Smooth muscle cell (in vitro differentiated cells): ENCODE data around the gene WNT1. TPM values are rescaled to one million over a fixed set of nuclear protein-coding genes. Genes with fewer than 3 reads are reported as not detected.

Experiments used
- DNase-seq: peaks from one replicate; lab custom pipeline; 2025; ENCODE audit not compliant: unreplicated experiment; lab: John Stamatoyannopoulos, UW
- H2AFZ ChIP-seq: fragments of 200-600 bp; sonication (generic); 2 replicates; pipeline ENCODE4 v1.6.0; 2016; ENCODE audit warnings: antibody characterized with exemption, low read depth, mild to moderate bottlenecking
- H3F3A ChIP-seq: fragments of 200-600 bp; sonication (generic); 2 replicates; pipeline ENCODE4 v1.6.0; 2017; ENCODE audit warnings: antibody characterized with exemption, low read depth
- H3K27ac ChIP-seq: fragments of 200-600 bp; sonication (generic); 2 replicates; pipeline ENCODE4 v1.5.1; 2016; ENCODE audit warnings: low read depth, mild to moderate bottlenecking
- H3K27me3 ChIP-seq: fragments of 200-600 bp; sonication (generic); 2 replicates; pipeline ENCODE4 v1.6.1; 2016; ENCODE audit warnings: low read depth, mild to moderate bottlenecking
- H3K36me3 ChIP-seq: fragments of 200-600 bp; sonication (generic); 2 replicates; pipeline ENCODE4 v1.5.1; 2016; ENCODE audit warnings: low read depth
- H3K4me1 ChIP-seq: fragments of 200-600 bp; sonication (generic); 2 replicates; pipeline ENCODE4 v1.5.1; 2016; ENCODE audit warnings: low read depth
- H3K4me2 ChIP-seq: fragments of 200-600 bp; sonication (generic); 2 replicates; pipeline ENCODE4 v1.6.0; 2016; ENCODE audit warnings: mild to moderate bottlenecking
- H3K4me3 ChIP-seq: fragments of 200-600 bp; sonication (generic); 2 replicates; pipeline ENCODE4 v1.5.1; 2016; ENCODE audit warnings: mild to moderate bottlenecking
- H3K79me2 ChIP-seq: fragments of 200-600 bp; sonication (generic); 2 replicates; pipeline ENCODE4 v1.6.0; 2016; ENCODE audit warnings: low read depth, mild to moderate bottlenecking
- H3K9ac ChIP-seq: fragments of 200-600 bp; sonication (generic); 2 replicates; pipeline ENCODE4 v1.6.0; 2016; ENCODE audit warnings: low read depth
- H3K9me3 ChIP-seq: fragments of 200-600 bp; sonication (generic); replicated peaks from 2 replicates; pipeline ENCODE4 v1.5.1; 2016; ENCODE audit warnings: low read depth
- H4K20me1 ChIP-seq: fragments of 200-600 bp; sonication (generic); 2 replicates; pipeline ENCODE4 v1.6.0; 2016; ENCODE audit warnings: low read depth
- WGBS: methylation state at CpG from one replicate; pipeline ENCODE4 v1.1.7; 2016; ENCODE audit warnings: low lambda C conversion rate; 5-methylcytosine and 5-hydroxymethylcytosine counted together
- polyA plus RNA-seq: library from polyadenylated mRNA; unstranded; fragments of >200 nt; fragmentation: Nextera tagmentation; extraction: Ambion mirVana; gene quantifications from 2 replicates; pipeline ENCODE4 v1.2.1, GENCODE V29; 2016
- total RNA-seq: library from RNA; depleted of rRNA; stranded (reverse); fragments of >200 nt; gene quantifications from 2 replicates; pipeline ENCODE4 v1.2.3, GENCODE V29; 2014
- TF ChIP-seq, protein P1 (sequence below): fragments of 200-600 bp; sonication (generic); IDR thresholded peaks from 2 replicates; pipeline ENCODE4 v1.5.1; 2017; ENCODE audit warnings: borderline replicate concordance, mild to moderate bottlenecking, antibody characterized with exemption; ENCODE audit not compliant: insufficient read depth, poor library complexity, severe bottlenecking

The WNT1 gene
- total and polyA plus RNA-seq, 2 experiments from 2014 or later, result not detected

DNA sequence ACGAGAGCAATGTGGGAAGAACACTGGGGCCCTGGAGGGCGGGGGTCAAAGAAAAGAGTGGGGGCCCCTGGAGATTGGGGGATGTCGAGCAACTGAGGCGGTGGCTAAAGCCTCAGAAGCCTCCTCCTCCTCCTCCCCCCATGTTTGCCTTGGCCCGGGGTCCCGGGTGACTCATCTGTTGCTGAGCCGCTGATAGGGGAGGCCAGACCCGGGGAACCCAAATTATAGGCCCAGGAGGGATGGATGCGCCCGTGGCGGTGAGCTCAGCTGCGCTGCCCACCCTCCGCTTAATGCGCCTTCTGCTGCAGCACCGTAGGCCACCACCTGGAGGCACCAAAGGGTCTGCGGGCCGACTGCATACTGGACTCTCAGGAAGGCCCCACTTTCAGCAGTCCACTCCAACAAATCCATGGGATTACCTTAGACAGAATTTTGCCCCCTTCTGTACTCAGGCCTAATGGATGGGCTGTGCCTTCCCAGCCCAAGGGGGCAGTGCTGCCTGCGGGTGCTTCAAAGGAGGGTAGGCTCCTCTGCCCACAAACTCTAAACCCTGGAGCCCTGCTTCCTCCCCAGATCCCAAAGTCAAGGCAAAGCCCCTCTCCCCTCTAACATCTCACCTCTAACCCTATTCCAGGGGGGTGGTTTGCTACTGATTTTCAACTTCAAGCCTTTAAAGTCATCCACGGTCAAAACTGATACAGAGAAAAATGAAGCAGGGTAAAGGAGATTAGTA is 4.0 kb upstream of the WNT1 start:
- Histone ChIP-seq H3F3A (peaks cover 6% of the 10 kb centered on the region), H3K9me3 (no peaks in the 10 kb centered on the region), H3K79me2 (no peaks in the 10 kb centered on the region), H3K27me3 (peaks cover 99% of the 10 kb centered on the region), H3K4me1 (peaks cover 22% of the 10 kb centered on the region), H2AFZ (no peak overlapping the region), H3K4me2 (no peak overlapping the region), H3K27ac (no peak overlapping the region), H3K4me3 (no peak overlapping the region), H3K36me3 (no peaks in the 10 kb centered on the region), H4K20me1 (no peaks in the 10 kb centered on the region), H3K9ac (no peak overlapping the region)
- WGBS, result 19% methylated on average over 19 of the region's 19 CpGs
- TF ChIP-seq, protein P1, sequence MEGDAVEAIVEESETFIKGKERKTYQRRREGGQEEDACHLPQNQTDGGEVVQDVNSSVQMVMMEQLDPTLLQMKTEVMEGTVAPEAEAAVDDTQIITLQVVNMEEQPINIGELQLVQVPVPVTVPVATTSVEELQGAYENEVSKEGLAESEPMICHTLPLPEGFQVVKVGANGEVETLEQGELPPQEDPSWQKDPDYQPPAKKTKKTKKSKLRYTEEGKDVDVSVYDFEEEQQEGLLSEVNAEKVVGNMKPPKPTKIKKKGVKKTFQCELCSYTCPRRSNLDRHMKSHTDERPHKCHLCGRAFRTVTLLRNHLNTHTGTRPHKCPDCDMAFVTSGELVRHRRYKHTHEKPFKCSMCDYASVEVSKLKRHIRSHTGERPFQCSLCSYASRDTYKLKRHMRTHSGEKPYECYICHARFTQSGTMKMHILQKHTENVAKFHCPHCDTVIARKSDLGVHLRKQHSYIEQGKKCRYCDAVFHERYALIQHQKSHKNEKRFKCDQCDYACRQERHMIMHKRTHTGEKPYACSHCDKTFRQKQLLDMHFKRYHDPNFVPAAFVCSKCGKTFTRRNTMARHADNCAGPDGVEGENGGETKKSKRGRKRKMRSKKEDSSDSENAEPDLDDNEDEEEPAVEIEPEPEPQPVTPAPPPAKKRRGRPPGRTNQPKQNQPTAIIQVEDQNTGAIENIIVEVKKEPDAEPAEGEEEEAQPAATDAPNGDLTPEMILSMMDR, result peak; percentile 52
- no peak for DNase-seq

- Histone ChIP-seq H3K27me3 (peaks cover 100% of the 10 kb centered on the region), H3K9ac (no peak overlapping the region), H3K4me2 (peak overlapping the region; percentile 71), H3K79me2 (no peaks in the 10 kb centered on the region), H3K27ac (no peak overlapping the region), H4K20me1 (no peaks in the 10 kb centered on the region), H3K4me1 (peaks cover 17% of the 10 kb centered on the region), H2AFZ (no peak overlapping the region), H3K9me3 (no peaks in the 10 kb centered on the region), H3F3A (peaks cover 6% of the 10 kb centered on the region), H3K4me3 (no peak overlapping the region), H3K36me3 (no peaks in the 10 kb centered on the region)
- 22% methylated on average over 30 of the region's 50 CpGs for WGBS
- TF ChIP-seq, protein P1, result peak; percentile 72
- no peak for DNase-seq
Measured at GRCh38 chr12:48977290-48978281, 536 bp upstream of the WNT1 start.

DNA sequence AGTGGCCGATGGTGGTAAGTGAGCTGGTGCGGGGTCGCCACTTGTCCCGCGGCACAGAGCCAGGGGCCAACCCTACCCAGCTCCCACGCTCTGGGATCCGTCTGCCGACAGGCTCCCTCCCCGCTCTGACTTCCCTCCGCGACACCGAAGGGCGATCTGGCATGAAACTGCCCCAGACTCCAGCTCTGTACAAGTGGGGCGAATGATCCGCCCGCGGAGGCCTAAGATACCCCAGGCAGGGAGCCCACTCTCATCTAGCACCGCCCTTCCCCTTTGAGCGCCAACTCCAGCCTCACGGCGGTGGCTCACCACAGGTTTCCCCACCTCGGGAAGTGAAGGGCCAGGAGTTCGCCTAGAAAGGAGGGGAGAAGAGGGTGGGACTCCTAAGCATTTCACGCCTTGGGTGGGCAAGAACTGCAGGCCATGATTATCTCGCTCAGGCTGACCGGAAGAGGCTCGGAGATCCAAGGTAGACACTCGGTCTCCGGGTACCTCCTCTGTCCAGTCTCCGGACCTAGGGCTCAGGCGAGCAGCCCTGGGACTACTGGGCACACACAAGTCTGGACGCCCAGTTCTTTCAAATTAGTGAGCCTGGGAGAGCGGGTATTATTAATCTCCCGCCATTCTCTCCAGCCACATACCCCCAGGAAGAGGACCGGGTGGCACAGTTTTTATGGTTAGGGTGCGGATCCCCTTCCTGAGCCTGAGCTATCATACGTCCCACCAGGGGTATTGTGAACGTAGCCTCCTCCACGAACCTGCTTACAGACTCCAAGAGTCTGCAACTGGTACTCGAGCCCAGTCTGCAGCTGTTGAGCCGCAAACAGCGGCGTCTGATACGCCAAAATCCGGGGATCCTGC is 849 bp downstream of the WNT1 start:
- Histone ChIP-seq H3K27ac (no peak overlapping the region), H3K4me2 (peak overlapping the region; percentile 71), H2AFZ (no peak overlapping the region), H3K79me2 (no peaks in the 10 kb centered on the region), H3F3A (no peaks in the 10 kb centered on the region), H3K9me3 (no peaks in the 10 kb centered on the region), H3K27me3 (peaks cover 98% of the 10 kb centered on the region), H3K9ac (no peak overlapping the region), H4K20me1 (no peaks in the 10 kb centered on the region), H3K4me3 (no peak overlapping the region), H3K4me1 (peaks cover 17% of the 10 kb centered on the region), H3K36me3 (no peaks in the 10 kb centered on the region)
- 8% methylated on average over 45 of the region's 45 CpGs for WGBS
- TF ChIP-seq, protein P1, result no peak
- no peak for DNase-seq
